Stimulated activated CD4-positive, alpha-beta T cell treated with anti-CD3 and anti-CD28 coated beads, Interleukin-4, amount 100 ng/mL, for 24 hours (primary cell): Measurements from ENCODE around the gene CCNI.
"Not testable (repeated sequence)": the region's sequence is repeated elsewhere in the genome, so short reads cannot be mapped to it uniquely, and the experiment has no call there.

Experiments used
- DNase-seq: peaks from one replicate; pipeline ENCODE4 v3.0.0-alpha.2; 2020

CCNI gene

DNA sequence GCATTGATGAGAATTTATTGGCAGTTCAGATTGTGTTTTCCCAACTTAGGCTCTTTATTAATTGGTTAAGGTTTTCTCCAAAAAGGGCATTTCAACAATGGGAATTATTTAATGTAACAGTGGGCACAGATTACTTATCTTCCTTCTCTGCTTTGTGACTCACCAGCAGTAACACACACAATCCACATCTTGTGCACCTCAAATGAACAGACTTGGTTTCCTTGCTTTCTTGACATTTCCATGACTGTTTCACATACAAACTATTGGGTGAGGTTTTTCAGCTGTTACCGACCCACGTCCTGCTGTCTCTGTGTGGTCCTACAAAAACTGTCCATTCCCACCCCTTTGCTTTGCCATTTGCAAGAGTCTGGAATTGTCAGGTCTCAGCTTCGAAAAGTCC lies 38.1 kb downstream of the CCNI start:
- DNase-seq: no peak

DNA sequence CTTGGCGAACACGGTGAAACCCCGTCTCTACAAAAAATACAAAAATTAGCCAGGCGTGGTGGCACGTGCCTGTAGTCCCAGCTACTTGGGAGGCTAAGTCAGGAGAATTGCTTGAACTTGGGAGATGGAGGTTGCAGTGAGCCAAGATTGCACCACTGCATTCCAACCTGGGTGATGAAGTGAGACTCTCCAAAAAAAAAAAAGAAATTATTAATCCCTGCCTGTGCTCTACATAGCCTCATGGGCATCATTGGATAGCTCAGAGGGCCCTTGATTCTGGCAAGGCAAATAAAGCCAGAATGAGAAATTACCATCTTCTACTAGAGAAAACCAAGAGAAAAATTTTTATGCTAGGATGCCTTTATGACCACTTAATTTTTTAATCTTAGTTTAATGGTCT lies 38.6 kb downstream of the CCNI start:
- not testable (repeated sequence) for DNase-seq

DNA sequence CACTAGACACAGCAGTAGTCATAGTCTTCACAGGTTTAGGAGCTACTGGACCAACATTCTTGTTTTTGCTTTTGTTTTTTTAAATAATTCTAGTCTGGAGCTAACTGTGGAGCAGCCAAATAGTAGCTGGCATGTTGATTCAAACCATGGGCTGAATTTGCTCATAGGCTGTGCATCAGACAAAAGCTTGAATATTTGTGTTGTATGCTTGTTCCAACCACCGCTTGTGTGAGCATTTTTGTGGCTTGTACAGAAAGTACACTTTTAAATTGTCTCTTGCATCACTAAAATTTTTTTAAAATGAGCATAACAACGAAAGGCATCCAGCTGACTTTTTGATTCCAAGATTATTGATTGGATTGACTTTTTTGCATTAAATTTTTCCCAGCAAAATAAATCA lies 39.6 kb downstream of the CCNI start:
- no peak for DNase-seq

DNA sequence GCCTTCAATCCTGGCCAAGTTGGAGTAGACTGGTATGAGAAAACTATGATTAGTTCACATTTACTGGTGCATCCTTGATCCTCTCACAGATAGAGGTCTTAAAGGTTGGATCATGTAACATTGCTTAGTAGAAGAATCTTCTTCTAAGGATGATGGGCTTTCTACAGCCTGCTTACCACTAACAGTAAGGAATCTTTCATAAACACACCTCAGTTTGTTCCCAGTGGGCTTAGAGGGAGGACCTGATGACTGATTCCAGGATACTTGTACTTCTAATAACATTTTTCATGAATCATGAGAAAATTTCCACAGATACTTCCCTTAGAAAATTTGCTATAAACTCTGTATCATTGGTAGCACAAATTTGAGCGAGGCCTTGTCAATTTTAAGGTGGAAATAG lies 40.6 kb downstream of the CCNI start:
- no peak for DNase-seq

DNA sequence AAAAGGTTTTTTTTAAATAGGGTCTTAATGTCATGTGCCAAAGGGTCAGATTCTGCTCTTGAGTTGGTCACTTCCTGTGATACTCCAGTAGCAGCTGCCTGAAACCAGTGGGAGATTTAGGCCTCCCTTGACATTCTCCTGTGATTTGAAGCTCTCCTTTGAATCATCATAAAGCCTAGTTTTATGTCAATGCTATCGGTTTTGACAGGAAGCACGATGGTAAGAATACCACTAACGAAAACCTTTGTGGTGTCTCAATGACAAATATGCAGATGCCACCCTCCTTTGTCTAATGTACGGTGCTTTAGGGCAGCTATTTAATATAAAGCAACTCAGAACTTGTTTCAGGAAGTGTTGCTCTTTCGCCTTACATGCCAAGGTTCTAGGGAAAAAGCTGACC lies 44.2 kb downstream of the CCNI start:
- DNase-seq: peak; percentile 27

DNA sequence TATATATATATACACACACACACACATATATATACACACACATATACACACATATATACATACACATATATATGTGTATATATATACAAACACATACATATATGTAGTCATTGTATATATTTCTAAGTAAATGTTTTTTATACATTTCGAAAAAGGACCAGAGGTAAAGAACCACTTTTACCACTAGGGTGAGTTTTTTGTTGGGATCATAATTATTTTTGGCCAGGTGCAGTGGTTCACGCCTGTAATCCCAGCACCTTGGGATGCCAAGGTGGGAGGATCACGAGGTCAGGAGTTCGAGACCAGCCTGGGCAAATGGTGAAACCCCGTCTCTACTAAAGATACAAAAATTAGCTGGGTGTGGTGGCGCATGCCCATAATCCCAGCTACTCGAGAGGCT lies 46.0 kb downstream of the CCNI start:
- not testable (repeated sequence) for DNase-seq

DNA sequence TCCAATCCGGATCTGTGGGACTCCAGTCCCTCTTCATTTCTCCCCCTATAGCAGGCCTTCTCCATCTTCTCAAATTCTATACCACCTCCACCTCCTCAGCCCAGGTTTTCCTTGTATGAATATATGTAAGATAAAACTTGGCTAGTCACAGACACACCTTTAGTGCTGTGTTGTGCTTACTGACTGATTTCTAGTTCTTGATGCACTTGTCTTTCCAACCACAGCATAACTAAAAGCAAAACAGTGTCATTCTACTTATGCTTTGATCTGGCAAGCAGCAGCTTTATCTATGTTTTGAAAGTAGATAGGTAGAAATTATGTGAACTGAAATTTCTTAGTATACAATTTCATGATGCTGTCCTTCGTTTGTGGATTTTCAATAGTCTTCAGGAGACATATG lies 47.5 kb downstream of the CCNI start:
- peak; percentile 23 for DNase-seq

DNA sequence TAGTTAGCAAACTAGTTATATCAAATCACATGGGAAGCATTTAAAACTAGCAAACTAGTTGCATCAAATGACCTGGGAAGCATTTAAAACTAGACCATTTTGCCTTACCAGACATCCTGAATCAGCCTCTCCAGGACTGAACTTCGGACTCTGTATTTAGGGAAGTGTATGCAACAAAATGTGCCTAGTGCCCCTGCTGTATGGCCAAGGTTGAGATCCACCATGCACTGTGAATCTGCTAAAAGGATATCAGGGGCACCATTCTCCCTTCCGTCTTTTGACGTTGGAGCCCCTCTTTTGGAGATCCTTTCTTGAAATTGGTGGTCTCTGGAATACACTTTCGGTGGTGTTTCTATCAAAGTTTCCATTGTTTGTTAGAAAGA lies 49.5 kb downstream of the CCNI start:
- DNase-seq: no peak

DNA sequence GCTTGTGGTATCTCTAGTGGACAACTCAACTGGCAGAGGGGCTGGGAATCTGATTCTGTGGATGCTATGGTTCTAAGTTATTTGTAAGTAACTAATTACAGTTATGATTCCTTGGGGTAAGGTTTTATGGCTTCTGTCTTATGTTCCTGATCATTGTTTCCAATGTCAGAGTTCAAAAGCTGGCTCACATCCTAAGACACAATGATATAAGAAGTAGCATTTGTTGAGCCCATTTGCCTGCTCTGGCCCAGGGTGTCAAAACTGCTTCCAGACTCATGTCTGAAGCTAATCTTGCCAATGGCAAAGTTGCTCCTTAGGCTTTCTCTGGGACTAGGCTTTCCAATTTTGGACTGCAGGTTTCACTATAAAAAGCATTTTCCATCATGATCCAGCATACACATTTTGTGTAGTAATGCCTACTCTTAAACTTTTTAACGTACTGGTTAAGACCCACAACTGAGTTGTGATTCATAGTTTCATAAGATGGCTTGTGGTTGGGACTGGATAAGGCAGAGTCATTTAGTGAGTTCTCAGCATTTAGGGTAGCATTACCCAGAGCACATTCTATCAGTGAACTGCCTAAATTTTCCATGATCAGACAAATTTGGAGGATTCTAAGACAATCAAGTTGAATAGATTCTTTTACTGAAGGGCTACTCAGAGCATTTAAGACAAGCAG lies 50.0 kb downstream of the CCNI start:
- peak; percentile 25 for DNase-seq

DNA sequence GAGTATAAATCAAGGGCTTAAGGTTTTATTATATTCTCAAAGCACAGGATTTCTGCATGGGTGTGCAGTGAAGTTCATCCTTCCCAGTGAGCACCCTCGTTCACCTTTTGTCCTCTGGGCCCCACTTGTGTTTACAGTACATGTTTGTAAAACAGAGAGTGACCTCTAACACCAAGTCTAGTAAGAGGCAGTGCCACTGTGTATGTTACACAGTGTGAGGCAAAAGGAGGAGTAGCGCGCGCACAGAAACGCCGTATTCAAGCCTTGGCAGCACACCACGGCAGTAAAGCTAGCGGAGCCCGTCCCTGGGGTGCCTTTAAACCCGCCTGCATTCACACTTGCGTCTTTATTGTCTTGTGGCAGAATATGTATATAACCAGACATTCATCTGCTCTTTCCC lies 51.9 kb downstream of the CCNI start:
- DNase-seq: no peak

DNA sequence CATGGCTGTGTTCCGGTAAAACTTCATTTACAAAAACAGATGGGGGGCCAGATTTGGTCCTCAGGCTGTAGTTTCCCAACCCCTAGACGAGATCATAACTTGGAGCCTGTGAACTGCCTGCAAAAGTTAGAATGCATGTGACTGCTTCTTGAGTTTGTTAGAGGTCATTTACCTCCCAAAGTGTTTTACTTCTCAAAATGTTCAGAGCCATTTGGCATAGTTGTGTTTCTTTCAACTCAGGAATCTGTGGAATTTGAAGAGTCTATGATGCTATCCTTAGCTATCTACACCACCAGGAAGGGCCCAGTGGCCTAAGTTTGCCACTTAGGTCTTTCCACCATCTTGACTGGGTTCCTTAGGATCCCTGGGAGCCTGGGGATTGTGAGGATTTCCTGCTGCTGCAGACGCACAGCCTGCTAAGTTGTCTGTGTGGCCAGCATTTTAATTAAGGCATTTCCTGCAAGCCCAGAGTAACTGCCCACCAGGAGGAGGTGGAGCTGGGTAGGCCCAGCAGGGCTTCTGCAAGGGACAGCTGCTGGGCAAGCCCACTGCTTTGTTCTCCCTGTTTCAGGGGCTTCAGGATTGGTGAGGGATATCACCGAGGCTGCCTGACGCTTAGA lies 53.1 kb downstream of the CCNI start:
- DNase-seq: no peak

DNA sequence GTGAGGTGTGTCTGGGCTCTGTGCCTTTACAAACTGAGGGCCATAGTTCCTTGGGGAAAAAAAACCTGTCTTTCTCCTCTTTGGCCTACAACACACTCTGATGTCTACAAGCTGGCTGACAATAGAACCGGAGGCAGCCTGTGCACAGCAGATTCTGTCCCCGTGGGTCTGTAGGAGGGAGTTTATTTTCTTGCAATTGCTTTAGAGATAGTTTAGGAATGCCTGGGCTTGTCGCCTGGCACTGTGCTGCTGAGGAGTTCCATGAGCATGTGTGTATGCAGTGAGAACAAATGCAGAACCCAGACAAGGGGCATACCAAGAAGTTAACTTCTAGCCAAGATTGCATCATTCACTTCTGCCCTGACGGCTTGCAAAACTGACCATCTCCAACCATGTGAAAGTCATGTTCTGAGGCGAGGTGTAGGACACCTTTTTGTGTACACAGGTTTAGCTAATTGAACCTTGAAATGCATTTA lies 54.1 kb downstream of the CCNI start:
- DNase-seq: no peak

DNA sequence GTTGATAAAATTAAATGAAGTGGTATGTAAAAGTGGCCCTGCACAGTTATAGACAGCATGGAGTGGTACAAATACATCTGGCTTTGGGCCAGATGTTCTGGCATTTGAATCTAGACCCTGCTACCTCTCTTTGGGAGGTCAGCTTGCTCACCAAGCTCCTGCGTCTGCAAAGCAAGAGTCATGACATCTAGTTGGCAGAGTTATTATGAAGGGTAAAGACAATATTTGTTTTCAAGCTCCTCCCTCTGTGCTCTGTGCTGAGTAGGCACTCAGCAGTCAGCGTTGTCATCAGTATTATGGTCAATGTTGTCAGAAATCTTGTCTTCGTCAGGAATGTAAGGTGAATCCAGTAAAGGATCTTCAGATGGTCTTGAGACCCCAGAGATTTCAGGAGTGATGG lies 55.8 kb downstream of the CCNI start:
- DNase-seq: no peak

DNA sequence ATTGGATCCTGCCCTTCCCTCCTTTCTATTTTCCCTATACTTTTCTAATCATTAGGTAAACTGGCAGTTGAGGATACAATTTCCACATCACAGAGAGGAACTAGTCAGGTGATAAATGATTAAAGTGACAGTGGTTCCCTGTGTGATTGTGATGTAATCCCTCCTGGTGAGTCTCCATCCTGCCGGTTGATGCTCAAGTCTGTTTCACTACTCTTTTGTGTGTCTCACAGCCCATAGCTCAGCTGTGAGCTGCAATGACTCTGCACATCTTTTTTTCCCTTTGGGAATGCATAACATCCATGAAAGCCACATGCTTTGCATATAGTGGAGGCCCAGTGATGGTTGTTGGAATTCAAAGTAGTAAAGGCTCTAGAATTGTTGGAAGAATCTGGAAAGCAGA lies 60.4 kb downstream of the CCNI start:
- no peak for DNase-seq

DNA sequence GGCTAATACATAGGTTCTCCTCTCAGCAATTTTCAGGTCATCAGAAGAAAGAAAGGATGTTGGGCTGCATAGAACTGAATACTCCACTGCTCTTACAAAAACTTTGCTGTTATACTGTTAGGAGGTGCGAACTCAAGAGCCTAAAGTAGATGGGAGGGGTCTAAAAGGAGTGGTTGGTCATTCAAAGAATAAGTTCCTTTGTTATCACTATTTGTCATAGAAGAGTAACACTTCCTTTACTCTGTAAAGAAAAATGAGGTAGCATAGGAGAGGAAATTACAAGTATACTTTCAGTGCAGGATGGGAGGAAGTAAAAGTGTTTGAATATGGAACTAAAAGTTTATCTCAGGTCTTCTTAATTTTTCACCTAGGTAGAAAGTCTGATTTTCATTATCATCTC lies 61.5 kb downstream of the CCNI start:
- no peak for DNase-seq

DNA sequence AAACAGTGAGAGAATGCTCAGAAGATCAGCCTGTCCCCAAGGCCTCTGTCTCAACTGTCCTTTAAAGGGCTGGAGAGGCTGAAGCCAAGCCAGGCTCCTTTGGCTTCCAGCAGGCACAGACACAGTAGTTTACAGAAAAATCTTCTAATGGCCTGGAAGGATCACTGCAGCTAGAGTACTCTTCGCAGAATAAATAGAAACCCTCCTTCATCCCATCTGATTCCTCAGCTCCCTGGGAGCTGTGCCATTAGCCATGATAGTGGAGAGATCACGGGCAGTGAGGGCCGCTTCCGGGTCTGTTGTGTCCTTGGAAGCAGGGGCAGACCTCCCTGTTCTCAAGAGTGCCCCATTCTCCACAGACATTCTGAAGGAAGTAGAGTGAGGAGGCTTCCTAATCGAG lies 63.1 kb downstream of the CCNI start:
- DNase-seq: no peak

DNA sequence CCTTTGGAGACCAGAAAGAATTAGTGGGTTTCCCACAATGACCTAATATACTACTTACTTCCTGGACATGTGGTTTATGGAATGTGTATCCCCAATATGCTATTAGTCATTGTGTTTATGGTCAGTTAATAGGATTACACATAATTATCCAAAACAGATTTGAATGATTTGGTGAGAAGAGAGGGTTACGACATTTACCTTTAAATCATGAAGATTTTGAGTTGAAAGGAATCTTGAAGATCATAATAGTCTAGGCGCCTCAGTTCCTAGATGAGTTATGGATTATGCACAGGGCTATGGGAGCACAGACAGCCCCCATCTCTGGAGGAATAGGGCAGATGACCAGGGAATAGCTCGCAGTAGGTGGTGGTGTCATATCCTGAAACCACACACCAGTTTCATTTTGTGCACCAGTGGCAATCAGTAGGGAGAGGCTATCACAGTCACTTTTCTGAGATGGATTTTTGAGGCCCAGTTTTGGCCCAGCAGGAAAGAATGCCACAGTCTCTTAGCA lies 64.9 kb downstream of the CCNI start:
- DNase-seq: no peak

DNA sequence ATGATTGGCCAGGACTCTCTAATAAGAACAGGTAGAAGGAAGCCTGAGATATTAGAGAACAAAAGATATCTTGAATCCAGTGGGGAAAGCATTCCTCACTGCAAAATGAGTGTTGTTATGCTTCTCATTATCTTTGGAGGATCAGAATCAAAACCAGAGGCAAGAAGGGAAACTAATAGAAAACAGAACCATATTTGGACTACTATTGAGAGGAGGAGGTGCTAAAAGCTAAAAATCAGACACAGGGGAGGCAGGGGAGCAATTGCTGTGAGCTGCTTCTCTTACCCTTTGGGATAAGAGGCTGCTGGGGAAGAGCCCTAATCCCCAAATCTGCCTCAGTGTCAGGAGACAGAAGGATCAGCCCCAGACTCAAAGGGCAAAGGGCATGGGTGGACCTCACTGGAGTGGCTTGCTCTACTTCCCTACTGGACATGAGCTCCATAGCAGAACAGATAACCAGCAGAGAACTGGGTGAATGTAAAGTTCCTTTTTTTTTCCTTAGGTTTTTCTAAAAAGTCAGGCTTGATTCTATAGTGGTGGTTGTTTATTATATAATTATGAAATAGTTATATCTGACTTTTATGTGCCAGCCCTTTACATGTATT lies 66.2 kb downstream of the CCNI start:
- no peak for DNase-seq

DNA sequence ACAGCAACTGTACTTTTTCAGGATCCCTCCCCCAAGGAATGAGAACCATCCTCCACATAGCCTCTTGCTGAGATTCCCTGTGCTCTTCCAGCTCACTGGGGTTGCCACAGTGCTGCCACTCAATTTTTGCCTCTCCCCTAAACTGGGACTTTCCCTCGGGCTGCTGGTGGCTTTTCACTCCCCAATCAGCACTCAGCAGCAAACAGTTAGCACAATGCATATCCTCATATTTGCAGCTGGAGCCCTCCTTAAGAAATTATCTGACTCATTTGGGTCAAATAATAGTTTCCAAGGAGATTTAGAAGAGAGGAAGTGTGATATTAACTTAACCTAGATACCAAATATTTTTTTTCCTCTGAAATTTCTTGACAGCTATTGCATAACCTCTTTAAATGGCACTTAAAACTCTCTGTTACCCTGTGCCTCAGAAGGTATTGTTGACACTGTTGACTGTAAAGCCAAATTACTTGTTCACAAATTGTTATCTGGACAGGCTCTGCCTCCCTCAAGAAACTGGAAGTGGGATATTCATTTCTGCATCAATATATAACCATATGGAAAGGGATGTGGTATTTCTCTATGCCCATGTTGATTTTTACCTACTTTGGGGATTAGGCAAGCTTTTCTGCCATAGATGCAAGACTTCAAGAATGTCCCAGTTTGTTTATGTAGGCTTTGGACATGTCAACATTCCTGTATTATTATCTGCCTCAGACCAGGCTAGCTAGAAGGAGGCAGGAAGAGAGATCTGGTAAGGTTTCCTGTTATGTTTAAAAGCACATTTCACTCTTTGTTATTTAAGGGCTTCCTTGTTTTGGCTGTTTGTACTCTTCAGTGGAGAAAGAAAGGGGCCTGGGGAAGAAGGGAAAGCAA lies 68.2 kb downstream of the CCNI start:
- DNase-seq: peak; percentile 32

DNA sequence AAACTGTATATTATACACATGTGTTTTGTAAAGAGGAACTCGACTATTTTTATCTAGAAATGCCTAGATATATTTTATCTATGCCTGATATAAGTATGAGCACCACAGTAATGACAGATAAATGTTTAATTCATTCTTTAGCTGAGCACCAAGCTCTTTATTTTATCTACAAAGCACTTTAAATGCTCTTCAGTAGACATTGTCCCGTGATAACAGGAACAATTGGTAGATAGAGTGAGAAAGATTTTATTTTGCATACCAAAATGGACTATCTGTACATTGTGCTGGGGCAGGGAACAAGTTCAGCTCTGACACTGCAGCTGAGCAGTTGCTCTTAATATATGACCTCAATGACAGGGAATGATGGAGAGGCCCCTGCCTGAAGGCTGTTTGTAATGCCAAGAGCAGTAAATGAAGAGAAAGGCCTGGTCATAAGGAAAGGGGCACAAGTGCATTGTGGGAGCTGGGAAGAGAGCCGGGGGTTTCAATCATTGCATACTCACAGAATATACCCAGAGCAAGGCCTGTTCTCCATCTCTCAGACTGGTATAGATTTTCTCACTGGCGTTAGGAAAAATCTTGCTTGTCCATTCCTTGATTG lies 68.9 kb downstream of the CCNI start:
- no peak for DNase-seq

DNA sequence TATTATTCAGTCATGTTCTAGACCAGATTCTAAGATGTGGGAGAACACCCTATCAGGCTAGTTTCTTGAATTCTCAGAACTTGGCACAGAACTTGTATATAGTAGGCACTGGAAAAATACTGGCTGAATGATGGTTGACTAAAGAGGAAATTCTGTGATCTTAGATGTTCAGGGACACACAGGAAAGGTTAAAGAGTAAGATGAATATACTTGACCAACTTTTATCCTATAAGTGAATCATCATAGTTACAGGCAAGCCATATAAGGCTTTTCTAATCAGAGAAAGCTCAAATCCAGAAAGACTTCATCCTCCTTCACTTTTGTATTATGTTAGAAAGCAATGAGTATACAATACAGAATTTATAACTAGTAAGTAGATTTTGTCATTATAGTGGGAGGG lies 72.4 kb downstream of the CCNI start:
- DNase-seq: no peak

DNA sequence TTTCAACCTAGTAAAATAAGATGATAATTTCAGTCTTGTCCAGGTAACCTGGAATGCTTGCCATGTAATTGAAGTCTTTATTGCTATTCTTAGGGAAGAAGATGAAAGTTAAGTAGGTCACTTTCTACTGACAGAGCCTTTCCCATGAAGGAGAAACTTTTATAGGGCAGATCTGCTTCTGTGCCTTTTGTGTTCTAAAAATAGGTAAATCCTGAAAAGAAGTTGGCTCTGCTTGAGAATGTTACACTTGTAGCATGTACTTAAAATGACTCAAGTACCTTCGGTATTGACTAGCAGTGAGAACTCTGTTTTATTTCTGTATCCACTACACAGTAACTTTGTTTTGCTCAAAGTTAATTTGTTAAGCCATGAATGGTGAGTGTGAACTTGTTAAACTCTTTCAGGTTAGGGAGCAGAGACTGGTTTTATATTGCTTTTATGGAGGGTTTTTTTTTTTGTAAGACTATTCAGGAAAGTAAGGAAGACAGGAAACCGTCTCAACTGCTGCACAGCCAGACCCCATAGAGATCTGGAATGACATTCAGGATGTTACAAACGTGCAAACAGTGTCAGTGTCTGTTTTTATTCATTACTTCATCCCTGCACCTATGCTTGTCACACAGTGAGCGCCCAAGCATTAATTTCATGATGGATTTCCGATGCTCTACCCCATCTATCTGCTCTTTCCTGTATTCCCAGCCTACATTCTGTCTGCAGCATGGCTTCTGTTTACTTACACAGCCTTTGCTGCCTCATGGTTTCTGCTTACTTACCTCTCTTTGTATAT lies 73.3 kb downstream of the CCNI start:
- no peak for DNase-seq
